DOHH2 (cell line): Measurements from ENCODE around the gene KDR.

Experiments
- H3F3A ChIP-seq: fragments of 200-600 bp; sonication (generic), shearing (Covaris generic); 2 replicates; pipeline ENCODE4 v1.6.0; 2016; ENCODE audit warnings: antibody characterized with exemption, mild to moderate bottlenecking; ENCODE audit not compliant: control insufficient read depth, insufficient read depth
- H3K27ac ChIP-seq: fragments of 200-600 bp; sonication (generic); 2 replicates; pipeline ENCODE4 v1.5.1; 2014; ENCODE audit warnings: low read depth, mild to moderate bottlenecking, low read length, moderate library complexity
- H3K27me3 ChIP-seq: fragments of 200-600 bp; sonication (generic); 2 replicates; pipeline ENCODE4 v1.6.1; 2014; ENCODE audit warnings: mild to moderate bottlenecking, low read length, mixed read lengths; ENCODE audit not compliant: control insufficient read depth
- H3K36me3 ChIP-seq: fragments of 200-600 bp; sonication (generic); 2 replicates; pipeline ENCODE4 v1.6.1; 2014; ENCODE audit warnings: mild to moderate bottlenecking, low read length, moderate library complexity, mixed read lengths; ENCODE audit not compliant: control insufficient read depth
- H3K4me1 ChIP-seq: fragments of 200-600 bp; sonication (generic); 2 replicates; pipeline ENCODE4 v1.6.1; 2014; ENCODE audit warnings: mild to moderate bottlenecking, low read length, mixed read lengths; ENCODE audit not compliant: control insufficient read depth
- H3K4me2 ChIP-seq: fragments of 200-600 bp; sonication (generic); 2 replicates; pipeline ENCODE4 v1.6.0; 2014; ENCODE audit warnings: mild to moderate bottlenecking, low read length, moderate library complexity
- H3K4me3 ChIP-seq: fragments of 200-600 bp; sonication (generic); 2 replicates; pipeline ENCODE4 v1.5.1; 2014; ENCODE audit warnings: mild to moderate bottlenecking, low read length, mixed read lengths
- H3K79me2 ChIP-seq: fragments of 200-600 bp; sonication (generic); 2 replicates; pipeline ENCODE4 v1.6.1; 2014; ENCODE audit warnings: mild to moderate bottlenecking, low read length, mixed read lengths; ENCODE audit not compliant: control insufficient read depth
- H3K9me2 ChIP-seq: fragments of 200-600 bp; sonication (generic); replicated peaks from 2 replicates; pipeline ENCODE4 v1.6.1; 2014; ENCODE audit warnings: mild to moderate bottlenecking, low read length, mixed read lengths; ENCODE audit not compliant: control insufficient read depth
- H3K9me3 ChIP-seq: fragments of 200-600 bp; sonication (generic); 2 replicates; pipeline ENCODE4 v1.6.1; 2014; ENCODE audit warnings: antibody characterized with exemption, low read length, mixed read lengths; ENCODE audit not compliant: control insufficient read depth, insufficient read depth
- H4K20me1 ChIP-seq: fragments of 200-600 bp; sonication (generic); 2 replicates; pipeline ENCODE4 v1.6.0; 2014; ENCODE audit warnings: low read depth, mild to moderate bottlenecking, antibody characterized with exemption, low read length, moderate library complexity; ENCODE audit not compliant: control insufficient read depth, insufficient read depth
- CTCF ChIP-seq: fragments of 200-600 bp; sonication (generic); IDR thresholded peaks from one replicate; pipeline ENCODE4 v1.5.1; 2014; ENCODE audit warnings: antibody characterized with exemption, mild to moderate bottlenecking, low read depth, low read length; ENCODE audit not compliant: poor library complexity, severe bottlenecking
- EZH2phosphoT487 ChIP-seq: fragments of 200-600 bp; sonication (generic); IDR thresholded peaks from 2 replicates; pipeline ENCODE4 v1.6.1; 2017; ENCODE audit warnings: borderline replicate concordance, mild to moderate bottlenecking, antibody characterized with exemption, low read length, moderate library complexity, mixed read lengths

KDR gene

GRCh38 chr4:55143858-55144257 lies 18.5 kb upstream of the KDR start:
- no peaks in the 10 kb centered on the region for H3F3A ChIP-seq
- no peaks in the 10 kb centered on the region for H3K9me2 ChIP-seq
- no peaks in the 10 kb centered on the region for H4K20me1 ChIP-seq
- H3K4me3 ChIP-seq = no peak overlapping the region
- no peaks in the 10 kb centered on the region for H3K36me3 ChIP-seq
- no peaks in the 10 kb centered on the region for H3K9me3 ChIP-seq
- H3K79me2 ChIP-seq = no peaks in the 10 kb centered on the region
- H3K4me1 ChIP-seq = no peaks in the 10 kb centered on the region
- TF ChIP-seq CTCF = no peak
- TF ChIP-seq EZH2phosphoT487 = no peak
- no peak overlapping the region for H3K4me2 ChIP-seq
- no peak overlapping the region for H3K27ac ChIP-seq
- no peaks in the 10 kb centered on the region for H3K27me3 ChIP-seq

DNA sequence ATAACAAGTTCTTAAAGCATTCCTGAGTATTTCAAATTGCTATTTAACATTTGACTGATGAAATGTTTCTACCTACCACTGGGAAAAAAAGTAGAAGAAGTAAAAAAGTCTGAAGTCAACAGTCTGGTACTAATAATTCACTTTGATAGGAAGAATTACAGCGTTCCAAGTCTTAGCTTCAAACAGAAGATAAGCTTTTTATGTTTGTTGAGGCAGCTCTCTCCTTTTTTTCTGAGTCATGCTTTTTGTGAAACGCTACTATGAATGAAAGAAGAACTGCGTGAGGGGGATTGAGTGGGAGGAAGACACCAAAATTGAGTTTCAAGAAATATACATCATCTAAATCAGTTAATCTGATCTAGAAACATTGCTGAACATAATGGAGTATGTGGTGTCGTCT lies 13.0 kb upstream of the KDR start:
- H3K4me3 ChIP-seq = no peak overlapping the region
- no peaks in the 10 kb centered on the region; the same call in 1 of the 2 replicates for H3K9me2 ChIP-seq
- H4K20me1 ChIP-seq = no peaks in the 10 kb centered on the region
- no peak overlapping the region for H3K27ac ChIP-seq
- H3K4me2 ChIP-seq = no peak overlapping the region
- H3K9me3 ChIP-seq = no peaks in the 10 kb centered on the region
- H3K36me3 ChIP-seq = no peaks in the 10 kb centered on the region
- no peaks in the 10 kb centered on the region for H3K4me1 ChIP-seq
- no peaks in the 10 kb centered on the region for H3F3A ChIP-seq
- no peaks in the 10 kb centered on the region for H3K27me3 ChIP-seq
- TF ChIP-seq CTCF (no peak), EZH2phosphoT487 (no peak)
- H3K79me2 ChIP-seq = no peaks in the 10 kb centered on the region

- Histone ChIP-seq H3K36me3 (no peaks in the 10 kb centered on the region), H3K4me3 (no peak overlapping the region), H3K9me3 (no peaks in the 10 kb centered on the region), H4K20me1 (no peaks in the 10 kb centered on the region), H3K9me2 (no peaks in the 10 kb centered on the region; the same call in 1 of the 2 replicates), H3K27ac (no peak overlapping the region), H3K27me3 (no peaks in the 10 kb centered on the region), H3K4me1 (no peaks in the 10 kb centered on the region), H3K79me2 (no peaks in the 10 kb centered on the region), H3K4me2 (no peak overlapping the region), H3F3A (no peaks in the 10 kb centered on the region)
- TF ChIP-seq CTCF (no peak), EZH2phosphoT487 (no peak)
Measured at GRCh38 chr4:55136634-55137033, 11.2 kb upstream of the KDR start.

GRCh38 chr4:55133951-55134350 lies 8.6 kb upstream of the KDR start:
- Histone ChIP-seq H3K27me3 (no peaks in the 10 kb centered on the region), H3K79me2 (no peaks in the 10 kb centered on the region), H3K27ac (no peak overlapping the region), H3K4me1 (no peaks in the 10 kb centered on the region), H3K4me3 (no peak overlapping the region), H4K20me1 (no peaks in the 10 kb centered on the region), H3F3A (no peaks in the 10 kb centered on the region), H3K36me3 (no peaks in the 10 kb centered on the region), H3K4me2 (no peak overlapping the region), H3K9me2 (no peaks in the 10 kb centered on the region; the same call in 1 of the 2 replicates), H3K9me3 (no peaks in the 10 kb centered on the region)
- TF ChIP-seq EZH2phosphoT487 = no peak
- TF ChIP-seq CTCF = no peak
